ENCODE results near the gene DGCR6.

- no peak for TF ChIP-seq YY1 (tag by site-specific recombination; IDR thresholded peaks at IDR 0.05)
- no peak for TF ChIP-seq ZNF138 (tag by site-specific recombination; IDR thresholded peaks at IDR 0.05; ENCODE audit: borderline replicate concordance)
- TF ChIP-seq, protein P1, sequence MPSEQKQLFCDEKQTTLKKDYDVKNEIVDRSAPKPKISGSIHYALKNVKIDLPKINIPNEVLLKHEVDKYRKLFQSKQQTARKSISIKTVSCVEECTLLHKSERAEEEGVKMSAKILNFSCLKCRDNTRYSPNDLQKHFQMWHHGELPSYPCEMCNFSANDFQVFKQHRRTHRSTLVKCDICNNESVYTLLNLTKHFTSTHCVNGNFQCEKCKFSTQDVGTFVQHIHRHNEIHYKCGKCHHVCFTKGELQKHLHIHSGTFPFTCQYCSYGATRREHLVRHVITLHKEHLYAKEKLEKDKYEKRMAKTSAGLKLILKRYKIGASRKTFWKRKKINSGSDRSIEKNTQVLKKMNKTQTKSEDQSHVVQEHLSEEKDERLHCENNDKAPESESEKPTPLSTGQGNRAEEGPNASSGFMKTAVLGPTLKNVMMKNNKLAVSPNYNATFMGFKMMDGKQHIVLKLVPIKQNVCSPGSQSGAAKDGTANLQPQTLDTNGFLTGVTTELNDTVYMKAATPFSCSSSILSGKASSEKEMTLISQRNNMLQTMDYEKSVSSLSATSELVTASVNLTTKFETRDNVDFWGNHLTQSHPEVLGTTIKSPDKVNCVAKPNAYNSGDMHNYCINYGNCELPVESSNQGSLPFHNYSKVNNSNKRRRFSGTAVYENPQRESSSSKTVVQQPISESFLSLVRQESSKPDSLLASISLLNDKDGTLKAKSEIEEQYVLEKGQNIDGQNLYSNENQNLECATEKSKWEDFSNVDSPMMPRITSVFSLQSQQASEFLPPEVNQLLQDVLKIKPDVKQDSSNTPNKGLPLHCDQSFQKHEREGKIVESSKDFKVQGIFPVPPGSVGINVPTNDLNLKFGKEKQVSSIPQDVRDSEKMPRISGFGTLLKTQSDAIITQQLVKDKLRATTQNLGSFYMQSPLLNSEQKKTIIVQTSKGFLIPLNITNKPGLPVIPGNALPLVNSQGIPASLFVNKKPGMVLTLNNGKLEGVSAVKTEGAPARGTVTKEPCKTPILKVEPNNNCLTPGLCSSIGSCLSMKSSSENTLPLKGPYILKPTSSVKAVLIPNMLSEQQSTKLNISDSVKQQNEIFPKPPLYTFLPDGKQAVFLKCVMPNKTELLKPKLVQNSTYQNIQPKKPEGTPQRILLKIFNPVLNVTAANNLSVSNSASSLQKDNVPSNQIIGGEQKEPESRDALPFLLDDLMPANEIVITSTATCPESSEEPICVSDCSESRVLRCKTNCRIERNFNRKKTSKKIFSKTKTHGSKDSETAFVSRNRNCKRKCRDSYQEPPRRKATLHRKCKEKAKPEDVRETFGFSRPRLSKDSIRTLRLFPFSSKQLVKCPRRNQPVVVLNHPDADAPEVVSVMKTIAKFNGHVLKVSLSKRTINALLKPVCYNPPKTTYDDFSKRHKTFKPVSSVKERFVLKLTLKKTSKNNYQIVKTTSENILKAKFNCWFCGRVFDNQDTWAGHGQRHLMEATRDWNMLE (tag by site-specific recombination; conservative IDR thresholded peaks at IDR 0.05; ENCODE audit: low read depth): no peak
- no peak for TF ChIP-seq ZNF19 (tag by site-specific recombination; IDR thresholded peaks at IDR 0.05; ENCODE audit: low read depth)
- TF ChIP-seq ZBTB11 (tag by site-specific recombination; conservative IDR thresholded peaks at IDR 0.05; ENCODE audit: low read depth): no peak
- TF ChIP-seq ZNF530 (tag by site-specific recombination; IDR thresholded peaks at IDR 0.05; ENCODE audit: low read depth): no peak
- no peak for TF ChIP-seq MYNN (tag by site-specific recombination; IDR thresholded peaks at IDR 0.05; ENCODE audit: borderline replicate concordance)
- TF ChIP-seq CTCF (tag by site-specific recombination; IDR thresholded peaks at IDR 0.05): no peak
- no peak for TF ChIP-seq ZNF18 (tag by site-specific recombination; IDR thresholded peaks at IDR 0.05)
These were observed 45.9 kb downstream of the DGCR6 start for GRCh38 chr22:18952022-18952421.

Measured in HEK293 (cell line).